Keratinocyte (primary cell): ENCODE results near the gene C11orf91. TPM values are rescaled to one million over a fixed set of nuclear protein-coding genes. Genes with fewer than 3 reads are reported as not detected.

ENCODE experiments used
- DNase-seq: peaks from one replicate; pipeline ENCODE4 v3.0.0-alpha.2; 2011; ENCODE audit warnings: low read depth, missing footprints, low spot score
- FAIRE-seq: peaks from 2 replicates; lab custom pipeline; 2011; peaks lifted over from hg19 to GRCh38; lab: Jason Lieb, UNC
- H2AFZ ChIP-seq: 2 replicates; pipeline ENCODE4 v1.6.0; 2012; ENCODE audit warnings: low read length, control low read depth, inconsistent platforms; ENCODE audit not compliant: control insufficient read depth
- H3K27ac ChIP-seq: 2 replicates; pipeline ENCODE4 v1.5.1; 2011; ENCODE audit warnings: low read length; ENCODE audit not compliant: control insufficient read depth, insufficient read depth
- H3K27me3 ChIP-seq: 3 replicates; pipeline ENCODE4 v1.6.0; 2011; ENCODE audit warnings: low read length; ENCODE audit not compliant: control insufficient read depth, insufficient read depth; ENCODE audit errors: extremely low read depth
- H3K36me3 ChIP-seq, 2 experiments: 2 replicates in 1 of 2; 3 replicates in 1 of 2; pipeline ENCODE4 v1.5.1; 2011; ENCODE audit warnings: low read length in 2 of 2, mild to moderate bottlenecking in 1 of 2; ENCODE audit not compliant: control insufficient read depth in 2 of 2, insufficient read depth in 2 of 2; ENCODE audit errors: extremely low read depth in 1 of 2
- H3K4me1 ChIP-seq: 3 replicates; pipeline ENCODE4 v1.5.1; 2011; ENCODE audit warnings: low read length; ENCODE audit not compliant: control insufficient read depth, insufficient read depth; ENCODE audit errors: extremely low read depth
- H3K4me2 ChIP-seq: 3 replicates; pipeline ENCODE4 v1.6.0; 2011; ENCODE audit warnings: low read depth, low read length; ENCODE audit not compliant: control insufficient read depth, insufficient read depth; ENCODE audit errors: extremely low read depth
- H3K4me3 ChIP-seq, 3 experiments: fragments of 200-600 bp in 1 of 3; sonication (generic) in 1 of 3; 2 replicates in 2 of 3; 3 replicates in 1 of 3; pipeline ENCODE4 v1.5.1; 2011 to 2016; ENCODE audit warnings: low read length in 3 of 3, mild to moderate bottlenecking in 3 of 3, control low read depth in 2 of 3, inconsistent platforms in 1 of 3, low read depth in 1 of 3, mixed read lengths in 1 of 3, mixed run types in 1 of 3, moderate library complexity in 1 of 3; ENCODE audit not compliant: control insufficient read depth in 2 of 3, insufficient read depth in 2 of 3; ENCODE audit errors: extremely low read depth in 1 of 3
- H3K79me2 ChIP-seq: 2 replicates; pipeline ENCODE4 v1.6.0; 2012; ENCODE audit warnings: low read length; ENCODE audit not compliant: control insufficient read depth, insufficient read depth
- H3K9ac ChIP-seq: 3 replicates; pipeline ENCODE4 v1.6.0; 2011; ENCODE audit warnings: low read length; ENCODE audit not compliant: control insufficient read depth, insufficient read depth; ENCODE audit errors: extremely low read depth
- H3K9me1 ChIP-seq: 3 replicates; pipeline ENCODE4 v1.6.0; 2011; ENCODE audit warnings: low read length; ENCODE audit not compliant: control insufficient read depth, insufficient read depth; ENCODE audit errors: extremely low read depth
- H3K9me3 ChIP-seq: 2 replicates; pipeline ENCODE4 v1.5.1; 2012; ENCODE audit warnings: low read depth, low read length; ENCODE audit not compliant: control insufficient read depth
- H4K20me1 ChIP-seq: 3 replicates; pipeline ENCODE4 v1.6.0; 2011; ENCODE audit warnings: low read length; ENCODE audit not compliant: control insufficient read depth, insufficient read depth; ENCODE audit errors: extremely low read depth
- CTCF ChIP-seq, 3 experiments: IDR thresholded peaks in 1 of 3; conservative IDR thresholded peaks in 1 of 3; optimal IDR thresholded peaks in 1 of 3; 2 replicates in 2 of 3; 3 replicates in 1 of 3; pipeline versions ENCODE3 to v1.5.1; 2011; ENCODE audit warnings: low read length in 3 of 3, mild to moderate bottlenecking in 3 of 3, moderate library complexity in 2 of 3, control low read depth in 1 of 3, inconsistent platforms in 1 of 3; ENCODE audit not compliant: insufficient read depth in 2 of 3; ENCODE audit errors: extremely low read depth in 1 of 3
- EZH2 ChIP-seq: IDR thresholded peaks from one replicate; pipeline ENCODE4 v1.6.1; 2012; ENCODE audit warnings: inconsistent platforms, mild to moderate bottlenecking, low read length, moderate library complexity
- dilution Hi-C: fragments of 300-500 bp; cut with MboI; formaldehyde crosslinking; loops from one replicate; pipeline ENCODE4 v1.7.0; 2020; ENCODE audit warnings: low sequenced_read_pairs; ENCODE audit not compliant: extremely low pct_ligation_motif_present
- polyA plus RNA-seq, 5 experiments: library from polyadenylated mRNA; depleted of rRNA in 3 of 5; stranded (reverse) in 3 of 5; stranded (forward) in 1 of 5; unstranded in 1 of 5; fragments of >200 nt; gene quantifications; 1 replicate in 1 of 5; 2 replicates in 3 of 5; 3 replicates in 1 of 5; pipeline versions ENCODE4 v1.2.1 to v1.2.3, GENCODE V29; 2011 to 2012; ENCODE audit warnings: missing spikeins in 2 of 5, low read depth in 1 of 5, low replicate concordance in 1 of 5

C11orf91 gene
- polyA plus RNA-seq, 1 donor (not counting 4 experiments of a cell fraction or from before 2014, with no cell fraction given), result 0.10 TPM

- Histone ChIP-seq H2AFZ (no peak overlapping the region), H3K4me1 (peaks cover 54% of the 10 kb centered on the region), H3K9me1 (no peaks in the 10 kb centered on the region), H4K20me1 (no peaks in the 10 kb centered on the region), H3K27me3 (no peaks in the 10 kb centered on the region), H3K4me2 (no peak overlapping the region), H3K27ac (no peak overlapping the region), H3K79me2 (peaks cover 21% of the 10 kb centered on the region), H3K36me3 (peaks cover 30 to 37% of the 10 kb centered on the region in 2 experiments), H3K9ac (no peak overlapping the region), H3K4me3 (no peak overlapping the region), H3K9me3 (no peaks in the 10 kb centered on the region)
- TF ChIP-seq EZH2 (no peak), CTCF (optimal IDR thresholded peaks at IDR 0.05 in 1 of 3, IDR thresholded peaks at IDR 0.05 in 1 of 3, conservative IDR thresholded peaks at IDR 0.05 in 1 of 3; ENCODE audit: extremely low read depth in 1 of 3, insufficient read depth in 2 of 3, low read length in 3 of 3) (no peak)
- DNase-seq (no peak), FAIRE-seq (no peak)
- dilution Hi-C loops, result no loop called here
Observed at GRCh38 chr11:33706966-33707365, 6.3 kb upstream of the C11orf91 start.

- H3K4me2 ChIP-seq, result no peak overlapping the region
- H4K20me1 ChIP-seq, result no peaks in the 10 kb centered on the region
- dilution Hi-C loops, result no loop called here
- H3K27me3 ChIP-seq, result no peaks in the 10 kb centered on the region
- H3K9me3 ChIP-seq, result no peaks in the 10 kb centered on the region
- H3K4me1 ChIP-seq, result peaks cover 59% of the 10 kb centered on the region
- no peak overlapping the region for H3K4me3 ChIP-seq
- no peak overlapping the region for H3K9ac ChIP-seq
- DNase-seq (no peak), FAIRE-seq (no peak)
- H3K27ac ChIP-seq, result no peak overlapping the region
- peaks cover 19% of the 10 kb centered on the region for H3K79me2 ChIP-seq
- no peaks in the 10 kb centered on the region for H3K9me1 ChIP-seq
- no peak for TF ChIP-seq CTCF (optimal IDR thresholded peaks at IDR 0.05 in 1 of 3, IDR thresholded peaks at IDR 0.05 in 1 of 3, conservative IDR thresholded peaks at IDR 0.05 in 1 of 3; ENCODE audit: extremely low read depth in 1 of 3, insufficient read depth in 2 of 3, low read length in 3 of 3)
- no peak for TF ChIP-seq EZH2
- peaks cover 30 to 37% of the 10 kb centered on the region in 2 experiments for H3K36me3 ChIP-seq
- H2AFZ ChIP-seq, result no peak overlapping the region
Observed at GRCh38 chr11:33706546-33706945, 5.9 kb upstream of the C11orf91 start.
